ENCODE results near the gene HDAC6. TPM values are rescaled to one million over a fixed set of nuclear protein-coding genes. Genes with fewer than 3 reads are reported as not detected.

The HDAC6 gene
- total RNA-seq, 1 donor from 2014 or later, result 157 TPM

DNA sequence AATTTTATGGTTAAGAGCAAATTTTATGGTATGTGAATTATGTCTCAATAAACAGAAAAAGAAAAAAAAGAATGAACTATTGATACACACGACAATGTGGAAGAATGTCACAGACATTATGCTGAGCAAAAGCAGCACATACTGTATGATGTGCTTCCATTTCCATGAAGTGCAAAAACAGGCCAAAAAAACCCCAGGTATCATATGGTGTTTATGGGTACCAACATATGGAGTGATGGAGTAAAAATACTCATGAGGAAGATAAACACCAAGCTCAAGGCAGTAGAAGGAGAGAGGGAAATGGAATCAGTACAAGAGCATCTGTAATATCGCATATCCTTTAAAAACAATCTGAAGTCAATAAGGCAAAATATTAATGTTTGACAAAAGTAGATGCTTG, 19.7 kb upstream of the HDAC6 start:
- Histone ChIP-seq H3K4me1 (no peaks in the 10 kb centered on the region), H3K36me3 (no peaks in the 10 kb centered on the region), H3K9me3 (no peaks in the 10 kb centered on the region), H3K4me3 (no peak overlapping the region), H3K27ac (no peak overlapping the region), H3K27me3 (no peaks in the 10 kb centered on the region)
- TF ChIP-seq, protein P1, sequence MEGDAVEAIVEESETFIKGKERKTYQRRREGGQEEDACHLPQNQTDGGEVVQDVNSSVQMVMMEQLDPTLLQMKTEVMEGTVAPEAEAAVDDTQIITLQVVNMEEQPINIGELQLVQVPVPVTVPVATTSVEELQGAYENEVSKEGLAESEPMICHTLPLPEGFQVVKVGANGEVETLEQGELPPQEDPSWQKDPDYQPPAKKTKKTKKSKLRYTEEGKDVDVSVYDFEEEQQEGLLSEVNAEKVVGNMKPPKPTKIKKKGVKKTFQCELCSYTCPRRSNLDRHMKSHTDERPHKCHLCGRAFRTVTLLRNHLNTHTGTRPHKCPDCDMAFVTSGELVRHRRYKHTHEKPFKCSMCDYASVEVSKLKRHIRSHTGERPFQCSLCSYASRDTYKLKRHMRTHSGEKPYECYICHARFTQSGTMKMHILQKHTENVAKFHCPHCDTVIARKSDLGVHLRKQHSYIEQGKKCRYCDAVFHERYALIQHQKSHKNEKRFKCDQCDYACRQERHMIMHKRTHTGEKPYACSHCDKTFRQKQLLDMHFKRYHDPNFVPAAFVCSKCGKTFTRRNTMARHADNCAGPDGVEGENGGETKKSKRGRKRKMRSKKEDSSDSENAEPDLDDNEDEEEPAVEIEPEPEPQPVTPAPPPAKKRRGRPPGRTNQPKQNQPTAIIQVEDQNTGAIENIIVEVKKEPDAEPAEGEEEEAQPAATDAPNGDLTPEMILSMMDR (IDR thresholded peaks at IDR 0.05), result no peak
- intact Hi-C loops (cut with DNase I), result no loop called here
- no peak for DNase-seq (ENCODE audit: low spot score in 2 of 2)

DNA sequence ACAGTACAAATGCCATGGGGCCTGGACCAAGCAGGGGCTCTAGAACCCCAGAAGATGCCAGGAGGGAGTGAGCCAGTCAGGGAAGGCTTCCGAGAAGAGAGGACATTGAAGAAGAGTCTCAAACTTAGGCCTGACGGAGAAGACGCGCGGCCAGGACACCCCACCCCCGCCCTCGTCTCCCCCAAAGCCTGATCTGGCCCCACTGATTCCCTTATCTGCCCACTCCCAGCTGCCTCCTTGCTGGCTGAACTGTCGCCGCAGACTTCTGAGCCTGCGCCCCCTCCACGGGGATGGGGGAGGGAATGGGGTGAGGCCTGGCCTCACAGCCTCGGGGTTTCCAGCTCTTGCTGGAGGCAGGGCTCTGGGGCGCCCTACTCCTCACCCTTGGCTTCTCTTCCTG, 19.1 kb upstream of the HDAC6 start:
- no peak for DNase-seq (ENCODE audit: low spot score in 2 of 2)
- TF ChIP-seq, protein P1 (IDR thresholded peaks at IDR 0.05), result no peak
- Histone ChIP-seq H3K4me1 (no peaks in the 10 kb centered on the region), H3K36me3 (no peaks in the 10 kb centered on the region), H3K27me3 (no peaks in the 10 kb centered on the region), H3K9me3 (no peaks in the 10 kb centered on the region), H3K27ac (no peak overlapping the region), H3K4me3 (no peak overlapping the region)
- intact Hi-C loops (cut with DNase I), result no loop called here

- no peak for DNase-seq (ENCODE audit: low spot score in 2 of 2)
- TF ChIP-seq, protein P1 (IDR thresholded peaks at IDR 0.05), result no peak
- intact Hi-C loops (cut with DNase I), result no loop called here
- Histone ChIP-seq H3K36me3 (no peaks in the 10 kb centered on the region), H3K27me3 (no peaks in the 10 kb centered on the region), H3K9me3 (no peaks in the 10 kb centered on the region), H3K4me3 (no peak overlapping the region), H3K4me1 (no peaks in the 10 kb centered on the region), H3K27ac (no peak overlapping the region)
Observed at GRCh38 chrX:48784726-48785125, 17.1 kb upstream of the HDAC6 start.

- no peaks in the 10 kb centered on the region for H3K36me3 ChIP-seq
- no peaks in the 10 kb centered on the region for H3K4me1 ChIP-seq
- H3K27me3 ChIP-seq, result no peaks in the 10 kb centered on the region
- TF ChIP-seq, protein P1 (IDR thresholded peaks at IDR 0.05), result no peak
- no peak overlapping the region for H3K27ac ChIP-seq
- intact Hi-C loops (cut with DNase I), result no loop called here
- no peak overlapping the region for H3K4me3 ChIP-seq
- H3K9me3 ChIP-seq, result no peaks in the 10 kb centered on the region
- DNase-seq (ENCODE audit: low spot score in 2 of 2), result no peak
Observed at GRCh38 chrX:48785186-48785539, 16.7 kb upstream of the HDAC6 start.

DNA sequence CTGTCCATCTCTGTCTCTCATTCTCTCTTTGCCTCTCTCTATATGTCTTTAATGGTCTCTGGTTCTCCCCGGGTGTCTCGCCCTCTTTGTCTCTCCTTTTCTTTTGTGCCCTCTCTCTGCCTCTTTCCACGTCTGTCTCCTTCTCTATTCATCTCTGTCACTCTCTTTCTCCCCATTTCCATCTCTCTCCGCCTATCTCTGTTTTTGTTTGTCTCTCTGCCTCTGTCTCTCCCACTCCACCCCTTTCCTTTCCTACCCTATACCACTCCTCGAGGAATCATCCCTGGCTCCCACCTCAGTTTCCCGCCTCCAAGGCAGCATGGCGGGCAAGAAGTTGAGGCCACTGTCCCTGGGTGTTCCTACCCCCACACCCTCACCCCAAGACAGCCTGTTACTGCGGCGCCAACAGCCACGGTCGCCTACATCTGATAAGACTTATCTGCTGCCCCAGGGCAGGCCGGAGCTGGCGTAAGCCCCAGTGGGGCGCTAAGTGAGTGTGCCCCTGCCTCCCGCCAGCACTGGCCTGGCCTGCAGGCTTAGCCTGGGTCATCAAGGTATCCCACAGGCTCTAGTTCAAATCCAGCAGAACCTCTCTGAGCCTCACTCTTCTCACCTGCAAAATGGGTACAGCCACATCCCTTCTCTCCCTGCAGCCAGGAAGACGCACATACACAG, 16.2 kb upstream of the HDAC6 start:
- DNase-seq (ENCODE audit: low spot score in 2 of 2), result no peak

More for the DNA sequence above, 16.2 kb upstream of the HDAC6 start:
- H3K27me3 ChIP-seq, result no peaks in the 10 kb centered on the region
- TF ChIP-seq, protein P1 (IDR thresholded peaks at IDR 0.05), result no peak
- no peak overlapping the region for H3K4me3 ChIP-seq
- no peaks in the 10 kb centered on the region for H3K9me3 ChIP-seq
- no peaks in the 10 kb centered on the region for H3K4me1 ChIP-seq
- intact Hi-C loops (cut with DNase I), result no loop called here
- H3K36me3 ChIP-seq, result no peaks in the 10 kb centered on the region
- H3K27ac ChIP-seq, result no peak overlapping the region
